GM10248 (cell line): ENCODE results near the gene AOPEP.
"Not testable (repeated sequence)": the region's sequence is repeated elsewhere in the genome, so short reads cannot be mapped to it uniquely, and the experiment has no call there.

Experiments
- CTCF ChIA-PET: fragments of 300-600 bp; sonication (Branson Sonifier 250); formaldehyde crosslinking; extraction: SDS; loops from one replicate; lab custom pipeline; 2021; ENCODE audit warnings: antibody characterized with exemption; lab: Yijun Ruan, JAX
- POLR2A ChIA-PET: fragments of 350-650 bp; sonication (Branson Sonifier 250); formaldehyde crosslinking; extraction: SDS; loops from one replicate; lab custom pipeline; 2020; ENCODE audit warnings: antibody characterized with exemption; lab: Yijun Ruan, JAX
- DNase-seq: peaks from one replicate; pipeline ENCODE4 v3.0.0; 2012; ENCODE audit errors: extremely low spot score
- CTCF ChIP-seq: IDR thresholded peaks from 2 replicates; pipeline ENCODE4 v1.5.1; 2012; ENCODE audit warnings: mild to moderate bottlenecking, low read depth; ENCODE audit errors: extremely low read depth, missing control alignments, control extremely low read depth

AOPEP gene

GRCh38 chr9:94827584-94828304 is 101.2 kb downstream of the AOPEP start:
- no peak for DNase-seq
- CTCF ChIA-PET, result no interaction called here
- no peak for TF ChIP-seq CTCF

GRCh38 chr9:94829380-94830070 is 103.0 kb downstream of the AOPEP start:
- CTCF ChIA-PET, result interaction anchor here (1.5 kb wide), 1 partner anchor 12 kb away, joined by 3 read pairs; no protein-coding TSS in a partner anchor
- POLR2A ChIA-PET, result no interaction called here
- TF ChIP-seq CTCF, result no peak
- DNase-seq, result no peak

More at GRCh38 chr9:94827584-94828304, 101.2 kb downstream of the AOPEP start:
- POLR2A ChIA-PET, result no interaction called here

GRCh38 chr9:94830071-94830604 is 103.6 kb downstream of the AOPEP start:
- CTCF ChIA-PET, result interaction anchor here (1.5 kb wide), 1 partner anchor 12 kb away, joined by 3 read pairs; no protein-coding TSS in a partner anchor
- DNase-seq, POLR2A ChIA-PET: not testable (repeated sequence)

GRCh38 chr9:94833802-94834201 is 107.3 kb downstream of the AOPEP start:
- POLR2A ChIA-PET, result no interaction called here
- TF ChIP-seq CTCF, result no peak
- CTCF ChIA-PET, result interaction anchor here (1.5 to 2.9 kb wide), 2 partner anchors 10 to 50 kb away, joined by 4 to 10 read pairs; no protein-coding TSS in a partner anchor
- no peak for DNase-seq

GRCh38 chr9:94837404-94837803 is 110.9 kb downstream of the AOPEP start:
- TF ChIP-seq CTCF, result no peak
- POLR2A ChIA-PET, result no interaction called here
- no peak for DNase-seq
- CTCF ChIA-PET, result no interaction called here

DNA sequence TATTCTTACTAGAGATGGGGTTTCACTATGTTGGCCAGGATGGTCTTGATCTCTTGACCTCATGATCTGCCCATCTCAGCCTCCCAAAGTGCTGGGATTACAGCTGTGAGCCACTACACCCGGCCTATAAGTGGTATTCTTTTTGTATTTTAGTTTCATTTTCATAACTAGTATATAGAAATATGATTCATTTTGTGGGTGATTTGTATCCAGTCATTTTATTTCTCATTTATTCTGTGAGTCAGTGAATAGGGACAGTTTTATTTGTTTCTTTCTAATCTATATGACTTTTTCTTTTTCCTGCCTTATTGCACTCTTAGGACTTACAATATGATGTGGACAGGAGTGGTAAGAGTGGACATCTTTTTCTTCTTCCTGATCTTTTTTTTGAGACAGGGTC is 112.9 kb downstream of the AOPEP start:
- POLR2A ChIA-PET, result no interaction called here
- TF ChIP-seq CTCF, result no peak
- CTCF ChIA-PET, result interaction anchor here (0.9 to 1.1 kb wide), 2 partner anchors 14 to 56 kb away, joined by 3 to 4 read pairs; no protein-coding TSS in a partner anchor
- DNase-seq, result no peak
